ENCODE results near the gene SNX6.
A peak's percentile ranks its signal among the peaks of the same experiment; 100 is the strongest.
"Not testable (repeated sequence)": the region's sequence is repeated elsewhere in the genome, so short reads cannot be mapped to it uniquely, and the experiment has no call there.

SNX6 gene

GRCh38 chr14:34562776-34563150 is 67.2 kb downstream of the SNX6 start:
- no peak for DNase-seq (ENCODE audit: low spot score)

GRCh38 chr14:34562037-34562775 is 67.7 kb downstream of the SNX6 start:
- DNase-seq (ENCODE audit: low spot score) = not testable (repeated sequence)

GRCh38 chr14:34556498-34556829 is 73.5 kb downstream of the SNX6 start:
- DNase-seq (ENCODE audit: low spot score) = not testable (repeated sequence)

- DNase-seq (ENCODE audit: low spot score) = not testable (repeated sequence)
These were observed 74.1 kb downstream of the SNX6 start for GRCh38 chr14:34555583-34556497.

- no peak for DNase-seq (ENCODE audit: low spot score)
These were observed 75.3 kb downstream of the SNX6 start for GRCh38 chr14:34554540-34555250.

- not testable (repeated sequence) for DNase-seq (ENCODE audit: low spot score)
These were observed 80.5 kb downstream of the SNX6 start for GRCh38 chr14:34549276-34549966.

- DNase-seq (ENCODE audit: low spot score) = no peak
These were observed 81.4 kb downstream of the SNX6 start for GRCh38 chr14:34548472-34548981.

GRCh38 chr14:34547136-34547520 is 82.8 kb downstream of the SNX6 start:
- DNase-seq (ENCODE audit: low spot score) = not testable (repeated sequence)

GRCh38 chr14:34546272-34547135 is 83.4 kb downstream of the SNX6 start:
- DNase-seq (ENCODE audit: low spot score) = not testable (repeated sequence)

- DNase-seq (ENCODE audit: low spot score) = not testable (repeated sequence)
These were observed 89.5 kb downstream of the SNX6 start for GRCh38 chr14:34540181-34541059.

- peak; percentile 98 for DNase-seq (ENCODE audit: low spot score)
These were observed 90.4 kb downstream of the SNX6 start, which contains the start of gene EAPP for GRCh38 chr14:34539407-34540180. TSS of gene EAPP (minus strand) at chr14:34539701. CDS start at chr14:34539628, 73 bp downstream.

- DNase-seq (ENCODE audit: low spot score) = no peak
These were observed 91.0 kb downstream of the SNX6 start for GRCh38 chr14:34538871-34539406.

GRCh38 chr14:34538096-34538495 is 91.9 kb downstream of the SNX6 start:
- DNase-seq (ENCODE audit: low spot score) = not testable (repeated sequence)

- DNase-seq (ENCODE audit: low spot score) = no peak
These were observed 92.3 kb downstream of the SNX6 start for GRCh38 chr14:34537677-34538009.

- no peak for DNase-seq (ENCODE audit: low spot score)
These were observed 92.8 kb downstream of the SNX6 start for GRCh38 chr14:34536951-34537676.

GRCh38 chr14:34527591-34527990 is 102.4 kb downstream of the SNX6 start:
- DNase-seq (ENCODE audit: low spot score) = no peak

GRCh38 chr14:34524216-34524615 is 105.7 kb downstream of the SNX6 start:
- DNase-seq (ENCODE audit: low spot score) = not testable (repeated sequence)

GRCh38 chr14:34522496-34522895 is 107.5 kb downstream of the SNX6 start:
- DNase-seq (ENCODE audit: low spot score) = no peak

All from globus pallidus (tissue), 1 donor.